ENCODE results near the gene FRMD1. TPM values are rescaled to one million over a fixed set of nuclear protein-coding genes. Genes with fewer than 3 reads are reported as not detected.

Gene FRMD1
- total and polyA plus RNA-seq, 2 of the 8 experiments (the other 6 are each of a cell fraction or from before 2014, with no cell fraction given), result 0.36 TPM; not detected in 1

GRCh38 chr6:168015009-168015408, 64.0 kb downstream of the FRMD1 start:
- no peaks in the 10 kb centered on the region for H3K36me3 ChIP-seq (ENCODE audit: control insufficient read depth in 2 of 4, insufficient read depth in 4 of 4, low read length in 3 of 4)
- no peaks in the 10 kb centered on the region for H3K79me2 ChIP-seq (ENCODE audit: control insufficient read depth in 1 of 2, insufficient read depth in 2 of 2, low read length in 2 of 2)
- no peak overlapping the region for H3K27ac ChIP-seq (ENCODE audit: low read depth, low read length)
- no peak overlapping the region for H2BK5ac ChIP-seq (ENCODE audit: low read depth, low read length)
- CTCF ChIA-PET (ENCODE audit: partially characterized antibody), result interaction anchor here (1.4 kb wide), 1 partner anchor 19 kb away, joined by 4 read pairs; no protein-coding TSS in a partner anchor
- peaks cover 0 to 7% (median 2%) of the 10 kb centered on the region in 4 experiments; a peak in 3 of 7 replicates for H3K4me1 ChIP-seq (replicated peaks in 1 of 4; ENCODE audit: control insufficient read depth in 3 of 4, insufficient read depth in 4 of 4, low read length in 3 of 4)
- no peak overlapping the region for H3K23ac ChIP-seq (ENCODE audit: insufficient read length)
- H3K9me3 ChIP-seq (ENCODE audit: insufficient read depth in 2 of 2, low read depth in 1 of 2, low read length in 1 of 2), result peaks cover 4 to 8% of the 10 kb centered on the region in 2 experiments; a peak in 2 of 4 replicates
- H3K4me3 ChIP-seq (ENCODE audit: extremely low read depth in 1 of 4, insufficient read depth in 2 of 4, low read depth in 3 of 4, low read length in 4 of 4), result no peak overlapping the region
- H2AFZ ChIP-seq (ENCODE audit: low read length), result no peak overlapping the region
- no peaks in the 10 kb centered on the region for H3K79me1 ChIP-seq (ENCODE audit: low read depth, low read length)
- H2BK15ac ChIP-seq (ENCODE audit: low read length), result no peak overlapping the region
- FAIRE-seq, result no peak
- H4K20me1 ChIP-seq (replicated peaks in 1 of 2; ENCODE audit: control insufficient read depth in 1 of 2, insufficient read depth in 2 of 2, low read length in 2 of 2), result no peaks in the 10 kb centered on the region
- no peak overlapping the region for H3K14ac ChIP-seq (ENCODE audit: insufficient read length)
- H4K8ac ChIP-seq (ENCODE audit: extremely low read depth, insufficient read depth, low read length), result no peak overlapping the region
- no peak overlapping the region for H3K4me2 ChIP-seq (ENCODE audit: insufficient read depth in 1 of 2, low read depth in 2 of 2, low read length in 2 of 2)
- no peak overlapping the region for H4K91ac ChIP-seq (replicated peaks; ENCODE audit: insufficient read length, low read length)
- WGBS, 2 experiments (ENCODE audit: extremely low coverage in 1 of 2, insufficient coverage in 1 of 2, insufficient read length in 1 of 2, insufficient replicate concordance in 2 of 2, low coverage in 1 of 2, low lambda C conversion rate in 2 of 2, missing lambda C conversion rate in 1 of 2), result 79% methylated on average over 4 of the region's 4 CpGs; no CpG with 5 or more reads in 1 of the 2 experiments
- H4K5ac ChIP-seq (ENCODE audit: insufficient read length, low read depth, low read length), result no peak overlapping the region
- no peak overlapping the region for H3K9ac ChIP-seq (replicated peaks in 1 of 4; ENCODE audit: extremely low read depth in 1 of 4, low read depth in 3 of 4, low read length in 3 of 4)
- H3K4ac ChIP-seq (replicated peaks; ENCODE audit: insufficient read length, low read depth, low read length), result no peak overlapping the region
- no peak overlapping the region for H2AK5ac ChIP-seq (ENCODE audit: low read depth, low read length)
- POLR2A ChIA-PET (ENCODE audit: partially characterized antibody), result no interaction called here
- no peak overlapping the region for H3K18ac ChIP-seq (ENCODE audit: extremely low read depth, low read length)
- peak in 1 of 2 experiments; percentile 26 for DNase-seq (ENCODE audit: low read depth in 1 of 2, low spot score in 2 of 2)
- H2BK20ac ChIP-seq (ENCODE audit: low read length), result no peak overlapping the region
- no peak overlapping the region for H2BK120ac ChIP-seq (replicated peaks; ENCODE audit: low read depth, low read length)
- H3K27me3 ChIP-seq (replicated peaks in 1 of 4; ENCODE audit: control insufficient read depth in 3 of 4, extremely low read depth in 1 of 4, insufficient read depth in 3 of 4, low read length in 3 of 4), result no peaks in the 10 kb centered on the region
- H3K56ac ChIP-seq (replicated peaks; ENCODE audit: insufficient read length, low read depth, low read length), result no peak overlapping the region
- peaks cover 2% of the 10 kb centered on the region for H3K23me2 ChIP-seq (ENCODE audit: low read depth, low read length)
- H2BK12ac ChIP-seq (ENCODE audit: low read depth, low read length), result no peak overlapping the region
- TF ChIP-seq EGR1 (IDR thresholded peaks at IDR 0.05; ENCODE audit: borderline replicate concordance, low read depth, low read length), result no peak
- no peak for TF ChIP-seq CHD1 (IDR thresholded peaks at IDR 0.05; ENCODE audit: low read depth, low read length)
- no peak for TF ChIP-seq GTF2F1 (IDR thresholded peaks at IDR 0.05; ENCODE audit: borderline replicate concordance, low read depth, low read length)
- TF ChIP-seq, protein P1, sequence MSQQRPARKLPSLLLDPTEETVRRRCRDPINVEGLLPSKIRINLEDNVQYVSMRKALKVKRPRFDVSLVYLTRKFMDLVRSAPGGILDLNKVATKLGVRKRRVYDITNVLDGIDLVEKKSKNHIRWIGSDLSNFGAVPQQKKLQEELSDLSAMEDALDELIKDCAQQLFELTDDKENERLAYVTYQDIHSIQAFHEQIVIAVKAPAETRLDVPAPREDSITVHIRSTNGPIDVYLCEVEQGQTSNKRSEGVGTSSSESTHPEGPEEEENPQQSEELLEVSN (IDR thresholded peaks at IDR 0.05), result no peak
- no peak for TF ChIP-seq SAP30 (IDR thresholded peaks at IDR 0.05; ENCODE audit: insufficient read depth, insufficient replicate concordance, low read length)
- no peak for TF ChIP-seq JUND (IDR thresholded peaks at IDR 0.05; ENCODE audit: low read length)
- no peak for TF ChIP-seq JUN (IDR thresholded peaks at IDR 0.05; ENCODE audit: low read depth, low read length)
- no peak for TF ChIP-seq SP4 (IDR thresholded peaks at IDR 0.05; ENCODE audit: low read length)
- no peak for TF ChIP-seq CBX5 (IDR thresholded peaks at IDR 0.05; ENCODE audit: low read depth, low read length)
- TF ChIP-seq KDM1A (IDR thresholded peaks at IDR 0.05; ENCODE audit: borderline replicate concordance, low read length), result no peak
- no peak for TF ChIP-seq PHF8 (conservative IDR thresholded peaks at IDR 0.05; ENCODE audit: low read depth, low read length)
- no peak for TF ChIP-seq POLR2AphosphoS5 (IDR thresholded peaks at IDR 0.05; ENCODE audit: low read depth, low read length)
- no peak for TF ChIP-seq TEAD4 (IDR thresholded peaks at IDR 0.05; ENCODE audit: low read depth, low read length)
- TF ChIP-seq HDAC2 (IDR thresholded peaks at IDR 0.05; ENCODE audit: borderline replicate concordance in 1 of 2, low read depth in 2 of 2, low read length in 2 of 2), result no peak
